ENCODE data around the gene FOSL2.

- TF ChIP-seq, protein P1, sequence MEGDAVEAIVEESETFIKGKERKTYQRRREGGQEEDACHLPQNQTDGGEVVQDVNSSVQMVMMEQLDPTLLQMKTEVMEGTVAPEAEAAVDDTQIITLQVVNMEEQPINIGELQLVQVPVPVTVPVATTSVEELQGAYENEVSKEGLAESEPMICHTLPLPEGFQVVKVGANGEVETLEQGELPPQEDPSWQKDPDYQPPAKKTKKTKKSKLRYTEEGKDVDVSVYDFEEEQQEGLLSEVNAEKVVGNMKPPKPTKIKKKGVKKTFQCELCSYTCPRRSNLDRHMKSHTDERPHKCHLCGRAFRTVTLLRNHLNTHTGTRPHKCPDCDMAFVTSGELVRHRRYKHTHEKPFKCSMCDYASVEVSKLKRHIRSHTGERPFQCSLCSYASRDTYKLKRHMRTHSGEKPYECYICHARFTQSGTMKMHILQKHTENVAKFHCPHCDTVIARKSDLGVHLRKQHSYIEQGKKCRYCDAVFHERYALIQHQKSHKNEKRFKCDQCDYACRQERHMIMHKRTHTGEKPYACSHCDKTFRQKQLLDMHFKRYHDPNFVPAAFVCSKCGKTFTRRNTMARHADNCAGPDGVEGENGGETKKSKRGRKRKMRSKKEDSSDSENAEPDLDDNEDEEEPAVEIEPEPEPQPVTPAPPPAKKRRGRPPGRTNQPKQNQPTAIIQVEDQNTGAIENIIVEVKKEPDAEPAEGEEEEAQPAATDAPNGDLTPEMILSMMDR (IDR thresholded peaks at IDR 0.05): no peak
- no peak for TF ChIP-seq ZFX (IDR thresholded peaks at IDR 0.05; ENCODE audit: borderline replicate concordance)
These were observed 45.3 kb downstream of the FOSL2 start for GRCh38 chr2:28437918-28438317.

Measured in 22Rv1 (cell line).